HepG2 (cell line): Measurements from ENCODE around the gene IL15RA. TPM values are rescaled to one million over a fixed set of nuclear protein-coding genes. Genes with fewer than 3 reads are reported as not detected.
"Not testable (repeated sequence)": the region's sequence is repeated elsewhere in the genome, so short reads cannot be mapped to it uniquely, and the experiment has no call there.

ENCODE experiments used
- ATAC-seq: fragments of 200-7000 bp; cut with Tn5 transposase; 3 replicates; pipeline ENCODE4 v1.9.1; 2020; ENCODE audit warnings: mild to moderate bottlenecking, moderate library complexity
- BruUV-seq: library from RNA; stranded (reverse); fragments of 400-500 nt; replicated peaks from 2 replicates; lab custom pipeline; 2021; lab: Mats Ljungman, UMichigan
- CTCF ChIA-PET: fragments of 300-600 bp; formaldehyde crosslinking; extraction: SDS; loops from one replicate; lab custom pipeline; 2021; ENCODE audit warnings: low total read pairs, inconsistent platforms, low intra/inter-chr PET ratio; lab: Yijun Ruan, JAX
- POLR2A ChIA-PET: fragments of 350-600 bp; sonication (Branson Sonifier 250); formaldehyde crosslinking; loops from one replicate; lab custom pipeline; 2020; ENCODE audit warnings: antibody characterized with exemption, inconsistent platforms; lab: Yijun Ruan, JAX
- DNase-seq: peaks from one replicate; pipeline ENCODE4 v3.0.0-alpha.2; 2015; ENCODE audit warnings: low spot score
- FAIRE-seq: peaks from 3 replicates; lab custom pipeline; 2011; peaks lifted over from hg19 to GRCh38; lab: Jason Lieb, UNC
- H2AFZ ChIP-seq: one replicate; pipeline ENCODE4 v1.6.1; 2011; ENCODE audit warnings: low read length, inconsistent platforms
- H3K27ac ChIP-seq: fragments of 300-600 bp; 3 replicates; pipeline ENCODE4 v1.8.0; 2011; ENCODE audit warnings: mixed run types, mild to moderate bottlenecking, mixed read lengths, low read length, inconsistent platforms; ENCODE audit not compliant: insufficient read depth; ENCODE audit errors: extremely low read length
- H3K27me3 ChIP-seq, 2 experiments: fragments of 200-600 bp in 1 of 2; 2 replicates in 1 of 2; 3 replicates in 1 of 2; pipeline versions ENCODE4 v1.6.0 to v1.8.0; 2011; ENCODE audit warnings: low read length in 2 of 2, mild to moderate bottlenecking in 2 of 2, moderate library complexity in 2 of 2, inconsistent platforms in 1 of 2; ENCODE audit not compliant: insufficient read depth in 2 of 2, control insufficient read depth in 1 of 2
- H3K36me3 ChIP-seq, 2 experiments: fragments of 200-600 bp in 1 of 2; replicated peaks in 1 of 2; 2 replicates in 1 of 2; 3 replicates in 1 of 2; pipeline versions ENCODE4 v1.5.1 to v1.8.0; 2011; ENCODE audit warnings: low read length in 2 of 2, inconsistent platforms in 1 of 2; ENCODE audit not compliant: insufficient read depth in 2 of 2, control insufficient read depth in 1 of 2
- H3K4me1 ChIP-seq: 2 replicates; pipeline ENCODE4 v1.5.1; 2012; ENCODE audit warnings: low read length, inconsistent platforms; ENCODE audit not compliant: insufficient read depth
- H3K4me2 ChIP-seq: 2 replicates; pipeline ENCODE4 v1.6.0; 2011; ENCODE audit warnings: low read depth, low read length, inconsistent platforms
- H3K4me3 ChIP-seq, 3 experiments: fragments of 200-600 bp in 1 of 3; sonication (generic), shearing (Covaris generic) in 1 of 3; replicated peaks in 1 of 3; 2 replicates each; pipeline ENCODE4 v1.5.1; 2011 to 2016; ENCODE audit warnings: low read length in 3 of 3, inconsistent platforms in 2 of 3, low read depth in 2 of 3, mild to moderate bottlenecking in 2 of 3, control low read depth in 1 of 3, mixed read lengths in 1 of 3; ENCODE audit not compliant: insufficient read depth in 1 of 3
- H3K79me2 ChIP-seq: one replicate; pipeline ENCODE4 v1.6.1; 2011; ENCODE audit warnings: low read length, inconsistent platforms; ENCODE audit not compliant: insufficient read depth
- H3K9ac ChIP-seq: 2 replicates; pipeline ENCODE4 v1.6.0; 2011; ENCODE audit warnings: mild to moderate bottlenecking, low read depth, low read length, inconsistent platforms; ENCODE audit not compliant: insufficient read depth
- H3K9me3 ChIP-seq: 2 replicates; pipeline ENCODE4 v1.5.1; 2012; ENCODE audit warnings: mild to moderate bottlenecking, low read length
- H4K20me1 ChIP-seq: 2 replicates; pipeline ENCODE4 v1.6.0; 2011; ENCODE audit warnings: inconsistent platforms, mild to moderate bottlenecking, low read length, moderate library complexity; ENCODE audit not compliant: insufficient read depth
- HDAC2 ChIP-seq: sonication (generic); formaldehyde crosslinking; IDR thresholded peaks from 2 replicates; pipeline ENCODE4 v1.4.0; 2020; ENCODE audit warnings: missing genetic modification reagents
- HIVEP1 ChIP-seq: sonication (generic); formaldehyde crosslinking; IDR thresholded peaks from 2 replicates; pipeline ENCODE4 v1.4.0; 2020; ENCODE audit warnings: mild to moderate bottlenecking, missing genetic modification reagents
- TCF7L2 ChIP-seq: IDR thresholded peaks from 2 replicates; pipeline ENCODE4 v1.6.1; 2011; ENCODE audit warnings: mild to moderate bottlenecking, low read depth, low read length, moderate library complexity
- ZNF552 ChIP-seq: sonication (generic); formaldehyde crosslinking; IDR thresholded peaks from 2 replicates; pipeline ENCODE4 v1.9.0; 2022; ENCODE audit warnings: missing genetic modification reagents, mild to moderate bottlenecking, borderline replicate concordance
- ZNF574 ChIP-seq: sonication (generic); formaldehyde crosslinking; IDR thresholded peaks from 2 replicates; pipeline ENCODE4 v1.4.0; 2020; ENCODE audit warnings: missing genetic modification reagents
- WGBS: methylation state at CpG from one replicate; pipeline ENCODE4 v1.1.6; 2017; ENCODE audit warnings: low lambda C conversion rate; 5-methylcytosine and 5-hydroxymethylcytosine counted together
- in situ Hi-C: cut with HindIII; loops from 2 replicates; pipeline ENCODE4 v1.10.0; 2017; ENCODE audit warnings: low pct_unique_long_range_greater_than_20kb; ENCODE audit not compliant: extremely low pct_ligation_motif_present
- intact Hi-C: fragments of 100-400 bp; cut with micrococcal nuclease; formaldehyde crosslinking; loops from one replicate; pipeline ENCODE4 v1.10.0; 2022; ENCODE audit not compliant: unreplicated experiment
- polyA plus RNA-seq, 8 experiments: library from polyadenylated mRNA; depleted of rRNA in 3 of 8; stranded (reverse) in 7 of 8; unstranded in 1 of 8; fragments of >200 nt; fragmentation: Illumina TruSeq in 4 of 8; extraction: Trizol in 4 of 8; gene quantifications; 2 replicates each; pipeline versions ENCODE4 v1.2.1 to v1.2.3, GENCODE V29; 2011 to 2016; ENCODE audit warnings: low read depth in 4 of 8, missing spikeins in 1 of 8, mixed read lengths in 1 of 8; ENCODE audit not compliant: insufficient read depth in 1 of 8
- total RNA-seq, 5 experiments: library from RNA; depleted of rRNA; stranded (reverse); fragments of >200 nt; fragmentation: Illumina TruSeq; extraction: Trizol; gene quantifications; 2 replicates each; pipeline ENCODE4 v1.2.3, GENCODE V29; 2016; ENCODE audit warnings: low read depth in 1 of 5
- TF ChIP-seq, protein P1 (sequence below): sonication (generic); formaldehyde crosslinking; IDR thresholded peaks from 2 replicates; pipeline ENCODE4 v1.9.0; 2021; ENCODE audit warnings: mild to moderate bottlenecking, missing genetic modification reagents

The IL15RA gene
- total and polyA plus RNA-seq, 2 of the 13 experiments (the other 11 are each of a cell fraction or from before 2014, with no cell fraction given), result 0.53 to 0.77 TPM

GRCh38 chr10:6005856-6006395 lies 28.6 kb upstream of the IL15RA start (continued):
- TF ChIP-seq, protein P1, sequence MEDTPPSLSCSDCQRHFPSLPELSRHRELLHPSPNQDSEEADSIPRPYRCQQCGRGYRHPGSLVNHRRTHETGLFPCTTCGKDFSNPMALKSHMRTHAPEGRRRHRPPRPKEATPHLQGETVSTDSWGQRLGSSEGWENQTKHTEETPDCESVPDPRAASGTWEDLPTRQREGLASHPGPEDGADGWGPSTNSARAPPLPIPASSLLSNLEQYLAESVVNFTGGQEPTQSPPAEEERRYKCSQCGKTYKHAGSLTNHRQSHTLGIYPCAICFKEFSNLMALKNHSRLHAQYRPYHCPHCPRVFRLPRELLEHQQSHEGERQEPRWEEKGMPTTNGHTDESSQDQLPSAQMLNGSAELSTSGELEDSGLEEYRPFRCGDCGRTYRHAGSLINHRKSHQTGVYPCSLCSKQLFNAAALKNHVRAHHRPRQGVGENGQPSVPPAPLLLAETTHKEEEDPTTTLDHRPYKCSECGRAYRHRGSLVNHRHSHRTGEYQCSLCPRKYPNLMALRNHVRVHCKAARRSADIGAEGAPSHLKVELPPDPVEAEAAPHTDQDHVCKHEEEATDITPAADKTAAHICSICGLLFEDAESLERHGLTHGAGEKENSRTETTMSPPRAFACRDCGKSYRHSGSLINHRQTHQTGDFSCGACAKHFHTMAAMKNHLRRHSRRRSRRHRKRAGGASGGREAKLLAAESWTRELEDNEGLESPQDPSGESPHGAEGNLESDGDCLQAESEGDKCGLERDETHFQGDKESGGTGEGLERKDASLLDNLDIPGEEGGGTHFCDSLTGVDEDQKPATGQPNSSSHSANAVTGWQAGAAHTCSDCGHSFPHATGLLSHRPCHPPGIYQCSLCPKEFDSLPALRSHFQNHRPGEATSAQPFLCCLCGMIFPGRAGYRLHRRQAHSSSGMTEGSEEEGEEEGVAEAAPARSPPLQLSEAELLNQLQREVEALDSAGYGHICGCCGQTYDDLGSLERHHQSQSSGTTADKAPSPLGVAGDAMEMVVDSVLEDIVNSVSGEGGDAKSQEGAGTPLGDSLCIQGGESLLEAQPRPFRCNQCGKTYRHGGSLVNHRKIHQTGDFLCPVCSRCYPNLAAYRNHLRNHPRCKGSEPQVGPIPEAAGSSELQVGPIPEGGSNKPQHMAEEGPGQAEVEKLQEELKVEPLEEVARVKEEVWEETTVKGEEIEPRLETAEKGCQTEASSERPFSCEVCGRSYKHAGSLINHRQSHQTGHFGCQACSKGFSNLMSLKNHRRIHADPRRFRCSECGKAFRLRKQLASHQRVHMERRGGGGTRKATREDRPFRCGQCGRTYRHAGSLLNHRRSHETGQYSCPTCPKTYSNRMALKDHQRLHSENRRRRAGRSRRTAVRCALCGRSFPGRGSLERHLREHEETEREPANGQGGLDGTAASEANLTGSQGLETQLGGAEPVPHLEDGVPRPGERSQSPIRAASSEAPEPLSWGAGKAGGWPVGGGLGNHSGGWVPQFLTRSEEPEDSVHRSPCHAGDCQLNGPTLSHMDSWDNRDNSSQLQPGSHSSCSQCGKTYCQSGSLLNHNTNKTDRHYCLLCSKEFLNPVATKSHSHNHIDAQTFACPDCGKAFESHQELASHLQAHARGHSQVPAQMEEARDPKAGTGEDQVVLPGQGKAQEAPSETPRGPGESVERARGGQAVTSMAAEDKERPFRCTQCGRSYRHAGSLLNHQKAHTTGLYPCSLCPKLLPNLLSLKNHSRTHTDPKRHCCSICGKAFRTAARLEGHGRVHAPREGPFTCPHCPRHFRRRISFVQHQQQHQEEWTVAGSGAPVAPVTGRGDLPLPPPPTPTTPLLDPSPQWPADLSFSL (CRISPR knock-in tag), result no peak
- no peak for TF ChIP-seq ZNF552
- TF ChIP-seq ZNF574, result no peak
- no peak for TF ChIP-seq HDAC2 (CRISPR knock-in tag)
- TF ChIP-seq HIVEP1 (CRISPR knock-in tag), result no peak
- TF ChIP-seq TCF7L2, result no peak

GRCh38 chr10:6005161-6005804 lies 27.9 kb upstream of the IL15RA start:
- CTCF ChIA-PET, DNase-seq, in situ Hi-C loops, FAIRE-seq, H3K9me3 ChIP-seq, H3K4me1 ChIP-seq, intact Hi-C loops, H4K20me1 ChIP-seq, POLR2A ChIA-PET, ATAC-seq, H3K27ac ChIP-seq, H3K9ac ChIP-seq, H3K79me2 ChIP-seq, H3K4me3 ChIP-seq, BruUV-seq, H3K36me3 ChIP-seq, H2AFZ ChIP-seq, H3K4me2 ChIP-seq: not testable (repeated sequence)
- 18% methylated on average over 6 of the region's 6 CpGs for WGBS
- H3K27me3 ChIP-seq, result peaks cover 2 to 32% of the 10 kb centered on the region in 2 experiments; a peak in 4 of 5 replicates
